Peyer's patch (tissue), 4 donors: Measurements from ENCODE around the gene SMG7.

ENCODE experiments used
- POLR2A ChIP-seq, 2 donors: fragments of 450-650 bp; IDR thresholded peaks; one replicate each; pipeline ENCODE4 v1.5.1; 2017; ENCODE audit warnings: antibody characterized with exemption in 2 of 2, mild to moderate bottlenecking in 2 of 2, moderate library complexity in 2 of 2
- TF ChIP-seq, protein P1 (sequence below), 6 experiments: fragments of 450-650 bp in 4 of 6; fragments of 200-600 bp in 2 of 6; sonication (generic) in 1 of 6; IDR thresholded peaks; one replicate each; pipeline ENCODE4 v1.5.1; 2017 to 2019; ENCODE audit warnings: antibody characterized with exemption in 6 of 6, mild to moderate bottlenecking in 3 of 6, moderate library complexity in 1 of 6

DNA sequence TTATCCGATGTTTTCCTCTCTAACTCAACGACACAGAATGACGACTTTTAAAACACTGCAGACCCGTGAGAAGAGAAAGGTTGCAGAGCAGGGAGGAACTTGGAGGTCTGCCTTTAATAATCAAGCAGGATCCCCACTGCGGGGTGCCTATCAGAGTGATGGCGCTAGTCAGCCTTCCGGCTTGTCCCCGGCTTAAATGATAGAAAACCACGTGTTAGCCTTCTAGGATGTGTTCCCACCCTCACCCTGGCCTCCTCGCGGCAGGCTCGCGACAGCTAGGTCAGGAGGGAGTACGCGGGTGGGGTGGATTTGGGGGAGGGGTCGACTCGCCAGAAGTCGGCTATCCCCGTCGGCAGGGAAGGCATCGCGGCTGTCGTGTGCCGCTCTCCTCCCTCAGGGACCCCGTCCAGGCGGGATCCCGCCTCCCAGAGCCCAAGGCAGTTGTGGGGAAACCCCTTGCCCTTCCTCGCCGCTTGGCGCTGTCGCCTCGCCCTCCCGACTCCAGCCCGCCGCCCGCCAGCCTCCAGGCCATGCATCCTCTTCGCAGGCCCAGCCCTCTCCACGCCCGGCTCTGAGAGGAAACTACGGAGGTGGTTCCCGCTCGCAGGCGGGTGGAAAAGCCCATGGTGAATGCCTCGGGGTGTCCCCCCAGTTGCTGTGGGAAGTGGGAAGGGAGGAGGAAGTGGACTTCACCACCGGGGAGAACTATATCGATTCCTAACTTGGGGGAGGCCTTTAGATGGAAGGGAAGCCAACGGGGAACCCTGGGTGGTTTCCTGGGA, 1.1 kb upstream of the SMG7 start:
- TF ChIP-seq, protein P1, sequence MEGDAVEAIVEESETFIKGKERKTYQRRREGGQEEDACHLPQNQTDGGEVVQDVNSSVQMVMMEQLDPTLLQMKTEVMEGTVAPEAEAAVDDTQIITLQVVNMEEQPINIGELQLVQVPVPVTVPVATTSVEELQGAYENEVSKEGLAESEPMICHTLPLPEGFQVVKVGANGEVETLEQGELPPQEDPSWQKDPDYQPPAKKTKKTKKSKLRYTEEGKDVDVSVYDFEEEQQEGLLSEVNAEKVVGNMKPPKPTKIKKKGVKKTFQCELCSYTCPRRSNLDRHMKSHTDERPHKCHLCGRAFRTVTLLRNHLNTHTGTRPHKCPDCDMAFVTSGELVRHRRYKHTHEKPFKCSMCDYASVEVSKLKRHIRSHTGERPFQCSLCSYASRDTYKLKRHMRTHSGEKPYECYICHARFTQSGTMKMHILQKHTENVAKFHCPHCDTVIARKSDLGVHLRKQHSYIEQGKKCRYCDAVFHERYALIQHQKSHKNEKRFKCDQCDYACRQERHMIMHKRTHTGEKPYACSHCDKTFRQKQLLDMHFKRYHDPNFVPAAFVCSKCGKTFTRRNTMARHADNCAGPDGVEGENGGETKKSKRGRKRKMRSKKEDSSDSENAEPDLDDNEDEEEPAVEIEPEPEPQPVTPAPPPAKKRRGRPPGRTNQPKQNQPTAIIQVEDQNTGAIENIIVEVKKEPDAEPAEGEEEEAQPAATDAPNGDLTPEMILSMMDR (IDR thresholded peaks at IDR 0.05) = peak in 1 of 6 experiments; percentile 9
- TF ChIP-seq POLR2A (IDR thresholded peaks at IDR 0.05) = peak in 1 of 2 donors; percentile 24
